Smooth muscle cell (in vitro differentiated cells): Measurements from ENCODE around the gene MIS18BP1. TPM values are rescaled to one million over a fixed set of nuclear protein-coding genes. Genes with fewer than 3 reads are reported as not detected.

Source experiments
- DNase-seq: peaks from one replicate; lab custom pipeline; 2025; ENCODE audit not compliant: unreplicated experiment; lab: John Stamatoyannopoulos, UW
- H2AFZ ChIP-seq: fragments of 200-600 bp; sonication (generic); 2 replicates; pipeline ENCODE4 v1.6.0; 2016; ENCODE audit warnings: antibody characterized with exemption, low read depth, mild to moderate bottlenecking
- H3F3A ChIP-seq: fragments of 200-600 bp; sonication (generic); 2 replicates; pipeline ENCODE4 v1.6.0; 2017; ENCODE audit warnings: antibody characterized with exemption, low read depth
- H3K27ac ChIP-seq: fragments of 200-600 bp; sonication (generic); 2 replicates; pipeline ENCODE4 v1.5.1; 2016; ENCODE audit warnings: low read depth, mild to moderate bottlenecking
- H3K27me3 ChIP-seq: fragments of 200-600 bp; sonication (generic); 2 replicates; pipeline ENCODE4 v1.6.1; 2016; ENCODE audit warnings: low read depth, mild to moderate bottlenecking
- H3K36me3 ChIP-seq: fragments of 200-600 bp; sonication (generic); 2 replicates; pipeline ENCODE4 v1.5.1; 2016; ENCODE audit warnings: low read depth
- H3K4me1 ChIP-seq: fragments of 200-600 bp; sonication (generic); 2 replicates; pipeline ENCODE4 v1.5.1; 2016; ENCODE audit warnings: low read depth
- H3K4me2 ChIP-seq: fragments of 200-600 bp; sonication (generic); 2 replicates; pipeline ENCODE4 v1.6.0; 2016; ENCODE audit warnings: mild to moderate bottlenecking
- H3K4me3 ChIP-seq: fragments of 200-600 bp; sonication (generic); 2 replicates; pipeline ENCODE4 v1.5.1; 2016; ENCODE audit warnings: mild to moderate bottlenecking
- H3K79me2 ChIP-seq: fragments of 200-600 bp; sonication (generic); 2 replicates; pipeline ENCODE4 v1.6.0; 2016; ENCODE audit warnings: low read depth, mild to moderate bottlenecking
- H3K9ac ChIP-seq: fragments of 200-600 bp; sonication (generic); 2 replicates; pipeline ENCODE4 v1.6.0; 2016; ENCODE audit warnings: low read depth
- H3K9me3 ChIP-seq: fragments of 200-600 bp; sonication (generic); replicated peaks from 2 replicates; pipeline ENCODE4 v1.5.1; 2016; ENCODE audit warnings: low read depth
- H4K20me1 ChIP-seq: fragments of 200-600 bp; sonication (generic); 2 replicates; pipeline ENCODE4 v1.6.0; 2016; ENCODE audit warnings: low read depth
- WGBS: methylation state at CpG from one replicate; pipeline ENCODE4 v1.1.7; 2016; ENCODE audit warnings: low lambda C conversion rate; 5-methylcytosine and 5-hydroxymethylcytosine counted together
- polyA plus RNA-seq: library from polyadenylated mRNA; unstranded; fragments of >200 nt; fragmentation: Nextera tagmentation; extraction: Ambion mirVana; gene quantifications from 2 replicates; pipeline ENCODE4 v1.2.1, GENCODE V29; 2016
- total RNA-seq: library from RNA; depleted of rRNA; stranded (reverse); fragments of >200 nt; gene quantifications from 2 replicates; pipeline ENCODE4 v1.2.3, GENCODE V29; 2014
- TF ChIP-seq, protein P1 (sequence below): fragments of 200-600 bp; sonication (generic); IDR thresholded peaks from 2 replicates; pipeline ENCODE4 v1.5.1; 2017; ENCODE audit warnings: borderline replicate concordance, mild to moderate bottlenecking, antibody characterized with exemption; ENCODE audit not compliant: insufficient read depth, poor library complexity, severe bottlenecking

MIS18BP1 gene
- total and polyA plus RNA-seq, 2 experiments from 2014 or later = 8.9 to 15.4 TPM

GRCh38 chr14:45270031-45270430 is 17.0 kb upstream of the MIS18BP1 start:
- TF ChIP-seq, protein P1, sequence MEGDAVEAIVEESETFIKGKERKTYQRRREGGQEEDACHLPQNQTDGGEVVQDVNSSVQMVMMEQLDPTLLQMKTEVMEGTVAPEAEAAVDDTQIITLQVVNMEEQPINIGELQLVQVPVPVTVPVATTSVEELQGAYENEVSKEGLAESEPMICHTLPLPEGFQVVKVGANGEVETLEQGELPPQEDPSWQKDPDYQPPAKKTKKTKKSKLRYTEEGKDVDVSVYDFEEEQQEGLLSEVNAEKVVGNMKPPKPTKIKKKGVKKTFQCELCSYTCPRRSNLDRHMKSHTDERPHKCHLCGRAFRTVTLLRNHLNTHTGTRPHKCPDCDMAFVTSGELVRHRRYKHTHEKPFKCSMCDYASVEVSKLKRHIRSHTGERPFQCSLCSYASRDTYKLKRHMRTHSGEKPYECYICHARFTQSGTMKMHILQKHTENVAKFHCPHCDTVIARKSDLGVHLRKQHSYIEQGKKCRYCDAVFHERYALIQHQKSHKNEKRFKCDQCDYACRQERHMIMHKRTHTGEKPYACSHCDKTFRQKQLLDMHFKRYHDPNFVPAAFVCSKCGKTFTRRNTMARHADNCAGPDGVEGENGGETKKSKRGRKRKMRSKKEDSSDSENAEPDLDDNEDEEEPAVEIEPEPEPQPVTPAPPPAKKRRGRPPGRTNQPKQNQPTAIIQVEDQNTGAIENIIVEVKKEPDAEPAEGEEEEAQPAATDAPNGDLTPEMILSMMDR = no peak
- no peaks in the 10 kb centered on the region for H3K4me1 ChIP-seq
- H3K36me3 ChIP-seq = no peaks in the 10 kb centered on the region
- no peaks in the 10 kb centered on the region for H4K20me1 ChIP-seq
- no peaks in the 10 kb centered on the region for H3F3A ChIP-seq
- no peak for DNase-seq
- no peak overlapping the region for H3K9ac ChIP-seq
- H3K27ac ChIP-seq = no peak overlapping the region
- WGBS = 70% methylated on average over 1 of the region's 1 CpG
- no peak overlapping the region for H2AFZ ChIP-seq
- no peaks in the 10 kb centered on the region for H3K79me2 ChIP-seq
- H3K4me3 ChIP-seq = no peak overlapping the region
- H3K4me2 ChIP-seq = no peak overlapping the region
- no peaks in the 10 kb centered on the region for H3K27me3 ChIP-seq
- H3K9me3 ChIP-seq = no peaks in the 10 kb centered on the region

DNA sequence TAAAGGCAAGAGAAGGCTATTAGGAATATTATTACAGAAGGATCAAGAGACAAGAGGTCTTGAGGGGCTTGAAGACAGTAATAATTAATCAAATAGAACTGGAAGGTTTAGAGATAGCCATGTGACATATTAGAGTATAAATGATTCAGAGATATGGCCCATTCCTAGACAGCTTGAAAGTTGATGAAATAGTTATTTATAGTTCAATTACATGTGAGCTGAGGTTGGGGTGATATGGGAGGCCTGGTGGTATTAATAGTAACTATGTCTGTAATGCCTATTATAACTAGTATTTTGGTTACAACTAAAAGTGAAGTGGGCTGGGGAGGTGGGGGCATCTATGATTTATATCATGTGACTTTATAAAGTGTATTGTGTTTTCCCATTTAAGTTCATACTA is 14.1 kb upstream of the MIS18BP1 start:
- no peaks in the 10 kb centered on the region for H3K27me3 ChIP-seq
- H3F3A ChIP-seq = no peaks in the 10 kb centered on the region
- H3K79me2 ChIP-seq = no peaks in the 10 kb centered on the region
- H3K9me3 ChIP-seq = no peaks in the 10 kb centered on the region
- TF ChIP-seq, protein P1 = no peak
- no peak overlapping the region for H3K4me3 ChIP-seq
- H2AFZ ChIP-seq = no peak overlapping the region
- no peaks in the 10 kb centered on the region for H4K20me1 ChIP-seq
- no peaks in the 10 kb centered on the region for H3K36me3 ChIP-seq
- no peak overlapping the region for H3K27ac ChIP-seq
- H3K9ac ChIP-seq = no peak overlapping the region
- H3K4me1 ChIP-seq = no peaks in the 10 kb centered on the region
- H3K4me2 ChIP-seq = no peak overlapping the region
- no peak for DNase-seq

GRCh38 chr14:45262637-45263036 is 9.6 kb upstream of the MIS18BP1 start:
- H3K9ac ChIP-seq = no peak overlapping the region
- H2AFZ ChIP-seq = no peak overlapping the region
- TF ChIP-seq, protein P1 = no peak
- no peaks in the 10 kb centered on the region for H3F3A ChIP-seq
- H3K4me3 ChIP-seq = no peak overlapping the region
- H3K4me2 ChIP-seq = no peak overlapping the region
- H3K4me1 ChIP-seq = no peaks in the 10 kb centered on the region
- no peaks in the 10 kb centered on the region for H3K36me3 ChIP-seq
- no peaks in the 10 kb centered on the region for H3K79me2 ChIP-seq
- H3K27ac ChIP-seq = no peak overlapping the region
- H4K20me1 ChIP-seq = no peaks in the 10 kb centered on the region
- H3K9me3 ChIP-seq = peaks cover 6% of the 10 kb centered on the region
- 83% methylated on average over 4 of the region's 4 CpGs for WGBS
- no peak for DNase-seq
- H3K27me3 ChIP-seq = no peaks in the 10 kb centered on the region

GRCh38 chr14:45261209-45261608 is 8.2 kb upstream of the MIS18BP1 start:
- Histone ChIP-seq H3K4me3 (no peak overlapping the region), H3K9me3 (peaks cover 6% of the 10 kb centered on the region), H3K4me1 (no peaks in the 10 kb centered on the region), H3K36me3 (no peaks in the 10 kb centered on the region), H3K79me2 (no peaks in the 10 kb centered on the region), H4K20me1 (no peaks in the 10 kb centered on the region), H2AFZ (no peak overlapping the region), H3F3A (no peaks in the 10 kb centered on the region), H3K9ac (no peak overlapping the region), H3K4me2 (no peak overlapping the region), H3K27ac (no peak overlapping the region), H3K27me3 (no peaks in the 10 kb centered on the region)
- DNase-seq = no peak
- whole genome bisulfite sequencing = 69% methylated on average over 2 of the region's 2 CpGs
- TF ChIP-seq, protein P1 = no peak
